ENCODE measurements around the gene DNAH7.

GRCh38 chr2:195763866-195764265, 304.8 kb downstream of the DNAH7 start:
- TF ChIP-seq CTCF (IDR thresholded peaks at IDR 0.05) (no peak), POLR2A (IDR thresholded peaks at IDR 0.05) (no peak)

Measured in testis (tissue), 2 donors.